GM23338 (cell line): ENCODE measurements around the gene CRMP1.

Experiments
- CTCF ChIP-seq, 2 experiments: fragments of 200-600 bp in 1 of 2; sonication (generic) in 1 of 2; conservative IDR thresholded peaks; 2 replicates each; pipeline versions ENCODE4 v1.5.1 to v1.6.1; 2016 to 2017; ENCODE audit warnings: antibody characterized with exemption in 2 of 2, low read depth in 2 of 2, mild to moderate bottlenecking in 2 of 2, moderate library complexity in 1 of 2
- EZH2 ChIP-seq: fragments of 200-600 bp; sonication (generic); IDR thresholded peaks from one replicate; pipeline ENCODE4 v1.8.0; 2017; ENCODE audit warnings: antibody characterized with exemption, mild to moderate bottlenecking, low read depth; ENCODE audit not compliant: unreplicated experiment
- EZH2phosphoT487 ChIP-seq: fragments of 200-600 bp; sonication (generic); IDR thresholded peaks from one replicate; pipeline ENCODE4 v1.8.1; 2018; ENCODE audit warnings: antibody characterized with exemption; ENCODE audit not compliant: unreplicated experiment
- JUNB ChIP-seq: IDR thresholded peaks from one replicate; pipeline ENCODE4 v1.6.1; 2016; ENCODE audit warnings: antibody characterized with exemption; ENCODE audit not compliant: unreplicated experiment
- POLR2AphosphoS5 ChIP-seq: IDR thresholded peaks from 2 replicates; pipeline ENCODE4 v1.6.1; 2016; ENCODE audit warnings: antibody characterized with exemption, low read depth
- REST ChIP-seq: IDR thresholded peaks from one replicate; pipeline ENCODE4 v1.6.1; 2018; ENCODE audit warnings: antibody characterized with exemption; ENCODE audit not compliant: unreplicated experiment

DNA sequence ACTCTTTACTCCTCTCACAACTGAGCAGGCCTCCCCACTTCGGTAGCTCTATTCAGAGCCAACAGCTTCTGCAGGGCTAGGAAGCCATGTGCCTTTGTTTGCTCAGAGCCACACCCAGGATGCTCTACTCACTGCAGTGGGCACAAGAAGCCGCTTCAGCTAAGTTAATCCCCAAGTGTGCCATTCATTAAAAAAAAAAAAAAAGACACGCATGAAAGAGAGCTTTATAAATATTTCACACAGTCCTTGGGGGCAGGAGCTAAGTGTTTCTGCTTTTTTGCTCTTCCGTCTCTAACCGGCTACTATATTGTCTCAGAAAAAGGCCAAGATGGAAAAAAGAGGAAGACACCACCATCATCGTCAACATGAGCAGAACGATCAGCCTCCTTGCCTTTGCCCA is 8.1 kb downstream of the CRMP1 start:
- TF ChIP-seq REST (no peak), CTCF (conservative IDR thresholded peaks at IDR 0.05; ENCODE audit: low read depth in 2 of 2) (no peak), EZH2phosphoT487 (no peak), POLR2AphosphoS5 (no peak), EZH2 (no peak), JUNB (no peak)
